Measurements from ENCODE around the gene CEBPE.

CEBPE gene

GRCh38 chr14:23123419-23123818, 4.4 kb upstream of the CEBPE start:
- no peak for DNase-seq (ENCODE audit: insufficient read length, low spot score)
- no peak for TF ChIP-seq CTCF (IDR thresholded peaks at IDR 0.05; ENCODE audit: insufficient read depth, missing control alignments)
- no peak for FAIRE-seq

- DNase-seq (ENCODE audit: insufficient read length, low spot score) (no peak), FAIRE-seq (no peak)
- no peak for TF ChIP-seq CTCF (IDR thresholded peaks at IDR 0.05; ENCODE audit: insufficient read depth, missing control alignments)
Measured at GRCh38 chr14:23122086-23122485, 3.0 kb upstream of the CEBPE start.

- DNase-seq (ENCODE audit: insufficient read length, low spot score) = no peak
- FAIRE-seq = no peak
- no peak for TF ChIP-seq CTCF (IDR thresholded peaks at IDR 0.05; ENCODE audit: insufficient read depth, missing control alignments)
Measured at GRCh38 chr14:23121361-23121771, 2.3 kb upstream of the CEBPE start.

- peak; percentile 90 for DNase-seq (ENCODE audit: insufficient read length, low spot score)
- FAIRE-seq = no peak
- TF ChIP-seq CTCF (IDR thresholded peaks at IDR 0.05; ENCODE audit: insufficient read depth, missing control alignments) = peak; percentile 100
Measured at GRCh38 chr14:23120541-23121251, 1.6 kb upstream of the CEBPE start.

- no peak for TF ChIP-seq CTCF (IDR thresholded peaks at IDR 0.05; ENCODE audit: insufficient read depth, missing control alignments)
- no peak for FAIRE-seq
- DNase-seq (ENCODE audit: insufficient read length, low spot score) = no peak
Measured at GRCh38 chr14:23119363-23120327, 590 bp upstream of the CEBPE start.

GRCh38 chr14:23117371-23118020, 1.6 kb downstream of the CEBPE start:
- no peak for TF ChIP-seq CTCF (IDR thresholded peaks at IDR 0.05; ENCODE audit: insufficient read depth, missing control alignments)
- no peak for DNase-seq (ENCODE audit: insufficient read length, low spot score)
- no peak for FAIRE-seq
